Hematopoietic multipotent progenitor cell (in vitro differentiated cells): ENCODE results near the gene TMEM151A. TPM values are rescaled to one million over a fixed set of nuclear protein-coding genes. Genes with fewer than 3 reads are reported as not detected.
"Not testable (repeated sequence)": the region's sequence is repeated elsewhere in the genome, so short reads cannot be mapped to it uniquely, and the experiment has no call there.

Experiments used
- DNase-seq, 3 donors: peaks; one replicate each; pipeline ENCODE4 v3.0.0-alpha.2; 2011 to 2015; ENCODE audit warnings: low read depth in 2 of 3, low spot score in 2 of 3
- total RNA-seq: library from RNA; depleted of rRNA; stranded (reverse); fragments of >200 nt; gene quantifications from one replicate; pipeline ENCODE4 v1.2.3, GENCODE V29; 2012

TMEM151A gene
- 0.27 TPM for total RNA-seq

- no peak for DNase-seq
Observed at GRCh38 chr11:66291706-66292542, at the start of gene TMEM151A. TMEM151A (plus strand) TSS chr11:66291894; CDS start chr11:66292014, 120 bp downstream.

DNA sequence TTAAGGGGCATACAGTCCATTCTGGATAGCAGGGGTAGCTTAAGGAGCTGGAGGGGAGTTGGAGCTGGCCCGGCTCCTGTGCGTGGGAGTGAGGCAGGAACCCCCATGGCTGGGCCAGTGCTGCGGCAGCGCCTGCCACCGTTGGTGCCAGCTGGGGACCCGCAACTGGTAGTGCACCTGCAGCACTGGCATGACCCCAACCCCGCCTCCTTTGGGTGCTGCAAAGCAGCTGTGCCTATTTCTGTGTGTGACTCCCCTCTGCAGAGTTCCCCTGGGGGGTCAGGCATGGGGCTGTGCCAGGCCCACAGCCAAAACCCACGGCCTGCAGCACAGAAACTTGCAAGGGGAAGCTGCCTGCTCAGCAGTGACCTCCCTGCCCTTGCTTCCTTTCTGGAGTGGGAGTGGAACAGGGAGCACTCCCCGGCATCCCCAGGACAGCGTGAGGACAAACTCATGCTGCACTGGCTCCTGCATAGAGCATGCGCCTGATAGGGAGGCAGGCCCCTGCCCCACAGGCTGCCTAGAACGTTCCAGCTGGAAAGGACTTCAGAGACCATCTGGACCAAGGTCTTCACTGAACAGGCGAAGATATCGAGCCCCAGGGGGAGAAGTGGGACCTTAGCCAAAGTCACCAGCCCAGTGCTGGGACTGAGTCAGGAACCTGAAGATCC is 49.5 kb upstream of the TMEM151A start:
- no peak for DNase-seq

GRCh38 chr11:66243782-66244535 is 47.7 kb upstream of the TMEM151A start:
- no peak for DNase-seq

DNA sequence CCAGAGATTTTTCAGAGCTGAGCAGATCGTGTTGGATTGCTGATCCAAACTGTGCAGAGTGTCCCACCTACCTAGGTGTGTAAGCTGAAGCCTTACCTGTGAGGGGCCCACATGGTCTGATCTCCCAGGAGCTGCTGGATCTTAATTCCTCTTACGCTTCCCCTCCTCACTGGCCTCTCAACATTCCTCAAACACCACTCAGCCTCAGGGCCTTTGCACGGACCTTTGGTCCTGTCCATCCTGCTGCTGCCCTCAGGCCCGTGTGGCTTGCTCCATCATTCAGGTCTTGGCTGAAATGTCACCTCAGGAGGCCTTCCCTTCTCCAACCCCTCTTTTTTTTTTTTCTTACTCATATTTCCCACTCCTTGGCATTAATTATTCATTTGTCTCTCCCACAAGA is 44.4 kb upstream of the TMEM151A start:
- no peak for DNase-seq

- no peak for DNase-seq
Observed at GRCh38 chr11:66247801-66248200, 43.9 kb upstream of the TMEM151A start.

DNA sequence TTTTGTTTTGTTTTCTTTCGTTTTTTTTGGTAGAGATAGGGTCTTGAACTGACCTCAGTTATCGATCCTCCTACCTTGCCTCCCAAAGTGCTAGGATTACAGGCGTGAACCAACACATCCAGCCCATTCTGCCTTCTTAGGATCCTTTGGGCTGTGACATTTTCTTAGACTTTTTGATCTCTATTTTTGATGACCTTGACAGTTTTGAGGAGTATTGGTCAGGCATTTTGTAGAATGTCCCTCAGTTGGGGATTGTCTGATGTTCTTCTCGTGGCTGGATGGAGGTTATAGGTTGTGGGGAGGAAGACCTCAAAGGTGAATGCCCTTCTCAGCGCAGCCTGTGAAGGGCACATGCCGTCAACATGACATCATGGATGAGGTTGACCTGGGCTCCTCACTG is 42.8 kb upstream of the TMEM151A start:
- DNase-seq: no peak

- no peak for DNase-seq
Observed at GRCh38 chr11:66251809-66252208, 39.9 kb upstream of the TMEM151A start.

DNA sequence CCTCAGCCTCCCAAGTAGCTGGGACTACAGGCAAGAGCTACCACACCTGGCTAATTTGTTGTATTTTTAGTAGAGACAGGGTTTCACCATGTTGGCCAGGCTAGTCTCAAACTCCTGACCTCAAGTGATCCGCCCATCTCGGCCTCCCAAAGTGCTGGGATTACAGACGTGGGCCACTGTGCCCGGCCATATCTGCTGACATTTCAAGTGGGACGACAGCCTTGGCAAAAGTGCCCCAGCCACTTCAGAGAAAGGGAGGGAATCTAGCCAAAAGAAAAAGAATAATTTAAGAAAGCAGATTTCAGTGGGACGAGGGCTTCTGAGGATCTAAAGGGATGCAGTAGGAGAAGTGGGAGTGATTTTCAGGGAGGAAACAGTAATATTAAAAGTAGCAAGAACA is 38.6 kb upstream of the TMEM151A start:
- DNase-seq: not testable (repeated sequence)

DNA sequence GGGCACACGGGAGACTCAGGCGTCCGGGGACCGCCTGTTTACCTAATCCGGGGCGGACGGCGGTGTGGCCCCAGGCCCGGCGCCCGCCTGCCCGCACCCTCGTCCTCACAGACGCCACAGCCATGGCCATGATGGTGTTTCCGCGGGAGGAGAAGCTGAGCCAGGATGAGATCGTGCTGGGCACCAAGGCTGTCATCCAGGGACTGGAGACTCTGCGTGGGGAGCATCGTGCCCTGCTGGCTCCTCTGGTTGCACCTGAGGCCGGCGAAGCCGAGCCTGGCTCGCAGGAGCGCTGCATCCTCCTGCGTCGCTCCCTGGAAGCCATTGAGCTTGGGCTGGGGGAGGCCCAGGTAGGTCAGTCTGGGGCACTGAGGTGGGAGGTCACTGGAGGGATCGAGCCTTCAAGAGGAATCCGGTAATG is 33.2 kb upstream of the TMEM151A start:
- DNase-seq: no peak

DNA sequence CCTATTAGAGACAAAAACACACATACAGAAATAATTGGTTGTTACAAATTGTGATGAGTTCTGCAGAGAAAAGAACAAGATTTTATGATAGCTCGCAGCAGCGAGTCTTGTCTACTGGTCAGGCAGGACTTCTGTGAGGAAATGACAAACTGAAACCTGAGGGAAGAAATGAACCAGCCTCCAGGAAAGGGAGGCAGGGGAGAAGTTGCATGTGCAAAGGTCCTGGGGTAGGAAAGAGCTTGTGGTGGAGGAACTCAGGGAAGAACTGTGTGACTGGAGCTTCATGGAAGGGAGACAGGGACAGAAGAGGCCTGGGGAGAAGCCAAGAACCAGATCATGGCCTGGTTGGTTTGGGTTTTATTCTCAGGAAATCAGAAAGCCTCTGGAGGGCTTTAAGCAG is 32.5 kb upstream of the TMEM151A start:
- no peak for DNase-seq

GRCh38 chr11:66259956-66260355 is 31.7 kb upstream of the TMEM151A start:
- no peak for DNase-seq

DNA sequence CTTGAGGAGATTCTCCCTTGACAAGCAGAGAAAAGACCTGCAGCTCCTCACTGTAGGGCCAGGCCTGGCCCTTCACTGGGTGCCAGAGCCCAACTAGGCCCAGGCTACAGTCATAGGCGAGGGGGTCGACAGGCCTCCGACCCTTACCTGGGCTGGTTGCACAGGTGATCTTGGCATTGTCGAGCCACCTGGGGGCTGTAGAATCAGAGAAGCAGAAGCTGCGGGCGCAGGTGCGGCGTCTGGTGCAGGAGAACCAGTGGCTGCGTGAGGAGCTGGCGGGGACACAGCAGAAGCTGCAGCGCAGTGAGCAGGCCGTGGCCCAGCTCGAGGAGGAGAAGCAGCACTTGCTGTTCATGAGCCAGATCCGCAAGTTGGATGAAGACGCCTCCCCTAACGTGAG is 30.1 kb upstream of the TMEM151A start:
- DNase-seq: no peak

DNA sequence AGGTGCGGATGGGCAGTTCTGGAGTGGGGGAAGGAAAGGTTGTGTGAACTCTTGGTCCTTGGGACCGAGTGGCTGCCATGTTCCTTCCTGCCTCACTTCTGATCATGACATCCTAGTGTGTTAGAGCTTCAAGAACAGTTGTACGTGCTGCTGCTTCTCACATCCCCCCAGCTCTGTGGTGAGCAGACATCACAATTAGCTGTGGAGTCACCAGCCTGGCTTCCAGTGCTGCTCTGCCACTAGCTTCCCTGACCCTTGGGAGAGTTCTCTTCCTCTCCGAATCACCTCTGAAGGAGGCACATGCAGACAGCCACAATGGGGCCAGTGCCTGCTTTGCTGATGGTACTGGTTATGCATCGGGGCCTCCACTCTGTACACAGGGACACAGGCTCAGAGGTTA is 29.5 kb upstream of the TMEM151A start:
- no peak for DNase-seq

- DNase-seq: no peak
Observed at GRCh38 chr11:66262696-66263095, 29.0 kb upstream of the TMEM151A start.

GRCh38 chr11:66263231-66263630 is 28.5 kb upstream of the TMEM151A start:
- DNase-seq: no peak

DNA sequence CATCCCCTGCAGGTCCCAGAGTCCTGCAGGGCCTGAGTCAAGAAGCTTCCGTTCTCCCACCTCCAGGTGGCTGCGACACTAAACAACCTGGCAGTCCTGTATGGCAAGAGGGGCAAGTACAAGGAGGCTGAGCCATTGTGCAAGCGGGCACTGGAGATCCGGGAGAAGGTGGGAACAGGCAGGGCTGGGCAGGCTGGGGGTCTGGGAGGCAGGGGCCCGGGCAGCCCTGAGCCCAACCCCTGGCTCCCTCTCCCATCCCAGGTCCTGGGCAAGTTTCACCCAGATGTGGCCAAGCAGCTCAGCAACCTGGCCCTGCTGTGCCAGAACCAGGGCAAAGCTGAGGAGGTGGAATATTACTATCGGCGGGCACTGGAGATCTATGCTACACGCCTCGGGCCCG is 27.9 kb upstream of the TMEM151A start:
- DNase-seq: no peak

- DNase-seq: no peak
Observed at GRCh38 chr11:66264383-66264782, 27.3 kb upstream of the TMEM151A start.

DNA sequence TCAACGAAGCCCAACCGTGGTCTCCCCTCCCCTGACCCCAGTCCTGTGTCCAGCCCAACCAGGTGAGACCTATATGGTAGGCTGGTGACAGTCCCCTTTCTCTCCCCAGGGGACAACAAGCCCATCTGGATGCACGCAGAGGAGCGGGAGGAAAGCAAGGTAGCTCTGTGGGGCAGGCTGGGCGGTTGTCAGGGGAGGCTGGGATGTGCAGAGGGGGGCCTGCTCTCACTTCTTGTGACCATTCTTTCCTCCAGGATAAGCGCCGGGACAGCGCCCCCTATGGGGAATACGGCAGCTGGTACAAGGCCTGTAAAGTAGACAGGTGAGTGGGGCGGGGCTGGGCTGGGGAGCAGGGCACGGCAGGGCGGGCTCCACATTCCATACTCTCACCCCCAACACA is 26.8 kb upstream of the TMEM151A start:
- DNase-seq: peak in 1 of 3 donors; percentile 30

- no peak for DNase-seq
Observed at GRCh38 chr11:66265531-66266377, 25.9 kb upstream of the TMEM151A start.

- no peak for DNase-seq
Observed at GRCh38 chr11:66266378-66267038, 25.2 kb upstream of the TMEM151A start.
